ENCODE data around the gene MYO1D. TPM values are rescaled to one million over a fixed set of nuclear protein-coding genes. Genes with fewer than 3 reads are reported as not detected.

Gene MYO1D
- total RNA-seq, 1 experiment from 2014 or later = 40.8 TPM

DNA sequence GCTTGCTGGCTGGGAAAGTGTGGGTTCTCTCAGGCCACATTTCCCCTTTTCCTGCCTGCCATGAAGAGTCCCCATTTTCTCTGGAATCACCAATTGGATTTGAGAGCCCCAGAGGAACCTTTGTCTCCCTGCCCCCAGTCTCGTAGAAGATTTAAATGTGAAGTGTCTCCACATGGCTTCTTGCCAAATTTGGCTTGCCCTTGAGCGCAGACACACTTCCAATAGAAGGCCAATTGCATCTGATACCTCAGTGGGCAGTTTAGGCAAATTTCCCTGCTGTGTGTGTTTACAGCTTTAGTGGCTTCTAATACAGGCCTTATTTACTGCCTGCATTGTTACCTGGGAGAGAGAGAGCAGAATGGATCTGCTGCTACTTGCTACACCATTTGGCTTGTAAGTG is 360.5 kb downstream of the MYO1D start:
- H3K4me1 ChIP-seq (replicated peaks; ENCODE audit: insufficient read depth) = 0 out of 2 replicates have a peak, but pooled peaks cover 4% of the 10 kb centered on the region
- no peak overlapping the region for H2AFZ ChIP-seq
- intact Hi-C loops (cut with micrococcal nuclease; ENCODE audit: unreplicated experiment) = no loop called here
- no peaks in the 10 kb centered on the region for H4K20me1 ChIP-seq (ENCODE audit: insufficient read depth)
- H3K9me3 ChIP-seq (ENCODE audit: insufficient read depth, low read depth) = no peaks in the 10 kb centered on the region
- no peaks in the 10 kb centered on the region for H3K36me3 ChIP-seq (ENCODE audit: low read depth)
- H3K27ac ChIP-seq = no peak overlapping the region
- no peak for DNase-seq
- H3K4me3 ChIP-seq = no peak overlapping the region
- no peaks in the 10 kb centered on the region for H3K9me2 ChIP-seq (ENCODE audit: insufficient read depth)
- no peaks in the 10 kb centered on the region for H3K27me3 ChIP-seq (ENCODE audit: insufficient read depth, low read depth)
- no peak overlapping the region for H3K4me2 ChIP-seq
- ChIA-PET CTCF (no interaction called here), POLR2A (ENCODE audit: unreplicated experiment) (no interaction called here)
- BruUV-seq (replicated peaks) = no TSS peak
- no peaks in the 10 kb centered on the region for H3K79me2 ChIP-seq (ENCODE audit: low read depth)
- no peaks in the 10 kb centered on the region for H3F3A ChIP-seq (ENCODE audit: insufficient read depth, low read depth)
- TF ChIP-seq EZH2 (IDR thresholded peaks at IDR 0.05; ENCODE audit: low read depth) = no peak
- TF ChIP-seq, protein P1, sequence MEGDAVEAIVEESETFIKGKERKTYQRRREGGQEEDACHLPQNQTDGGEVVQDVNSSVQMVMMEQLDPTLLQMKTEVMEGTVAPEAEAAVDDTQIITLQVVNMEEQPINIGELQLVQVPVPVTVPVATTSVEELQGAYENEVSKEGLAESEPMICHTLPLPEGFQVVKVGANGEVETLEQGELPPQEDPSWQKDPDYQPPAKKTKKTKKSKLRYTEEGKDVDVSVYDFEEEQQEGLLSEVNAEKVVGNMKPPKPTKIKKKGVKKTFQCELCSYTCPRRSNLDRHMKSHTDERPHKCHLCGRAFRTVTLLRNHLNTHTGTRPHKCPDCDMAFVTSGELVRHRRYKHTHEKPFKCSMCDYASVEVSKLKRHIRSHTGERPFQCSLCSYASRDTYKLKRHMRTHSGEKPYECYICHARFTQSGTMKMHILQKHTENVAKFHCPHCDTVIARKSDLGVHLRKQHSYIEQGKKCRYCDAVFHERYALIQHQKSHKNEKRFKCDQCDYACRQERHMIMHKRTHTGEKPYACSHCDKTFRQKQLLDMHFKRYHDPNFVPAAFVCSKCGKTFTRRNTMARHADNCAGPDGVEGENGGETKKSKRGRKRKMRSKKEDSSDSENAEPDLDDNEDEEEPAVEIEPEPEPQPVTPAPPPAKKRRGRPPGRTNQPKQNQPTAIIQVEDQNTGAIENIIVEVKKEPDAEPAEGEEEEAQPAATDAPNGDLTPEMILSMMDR (conservative IDR thresholded peaks at IDR 0.05) = no peak

DNA sequence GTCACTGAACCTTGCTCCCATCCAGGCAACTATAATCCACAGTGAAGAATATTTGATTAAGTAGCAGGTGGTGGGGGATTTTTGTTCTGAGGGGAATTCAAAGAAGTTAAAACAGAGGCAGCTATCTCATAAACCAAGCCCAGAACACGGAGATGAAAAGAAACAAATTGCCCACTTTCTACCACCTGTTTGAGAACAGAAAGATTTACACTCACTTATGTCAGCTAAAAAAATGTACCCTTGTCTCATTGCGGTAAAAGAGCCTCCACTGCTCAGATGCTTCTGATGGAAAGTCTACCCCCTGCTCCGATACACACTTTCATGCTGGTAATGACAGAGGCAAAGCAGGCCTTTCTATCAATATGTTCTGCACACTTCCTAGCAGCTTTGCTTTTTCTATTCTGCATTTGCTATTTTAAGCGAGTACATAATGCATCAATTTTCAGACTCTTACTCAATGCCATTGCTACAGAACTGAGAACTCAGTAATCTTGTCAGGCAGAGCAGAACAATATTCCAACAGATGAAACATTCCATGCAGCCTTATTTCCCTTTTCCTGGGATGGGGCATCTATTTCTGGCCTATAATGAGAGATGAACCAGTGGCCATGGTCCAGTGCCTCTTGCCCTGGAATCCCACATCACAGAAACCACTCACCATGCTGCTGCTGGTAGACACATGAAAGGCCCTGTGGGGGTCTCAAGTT is 361.1 kb downstream of the MYO1D start:
- no peaks in the 10 kb centered on the region for H3K9me3 ChIP-seq (ENCODE audit: insufficient read depth, low read depth)
- no peaks in the 10 kb centered on the region for H3K9me2 ChIP-seq (ENCODE audit: insufficient read depth)
- no peaks in the 10 kb centered on the region for H3K27me3 ChIP-seq (ENCODE audit: insufficient read depth, low read depth)
- 0 out of 2 replicates have a peak, but pooled peaks cover 4% of the 10 kb centered on the region for H3K4me1 ChIP-seq (replicated peaks; ENCODE audit: insufficient read depth)
- intact Hi-C loops (cut with micrococcal nuclease; ENCODE audit: unreplicated experiment) = no loop called here
- no peaks in the 10 kb centered on the region for H3K36me3 ChIP-seq (ENCODE audit: low read depth)
- H2AFZ ChIP-seq = no peak overlapping the region
- ChIA-PET POLR2A (ENCODE audit: unreplicated experiment) (no interaction called here), CTCF (no interaction called here)
- no peaks in the 10 kb centered on the region for H3K79me2 ChIP-seq (ENCODE audit: low read depth)
- TF ChIP-seq, protein P1 (conservative IDR thresholded peaks at IDR 0.05) = no peak
- TF ChIP-seq EZH2 (IDR thresholded peaks at IDR 0.05; ENCODE audit: low read depth) = no peak
- no peak overlapping the region for H3K4me2 ChIP-seq
- no TSS peak for BruUV-seq (replicated peaks)
- no peaks in the 10 kb centered on the region for H3F3A ChIP-seq (ENCODE audit: insufficient read depth, low read depth)
- no peak overlapping the region for H3K27ac ChIP-seq
- no peak overlapping the region for H3K4me3 ChIP-seq
- H4K20me1 ChIP-seq (ENCODE audit: insufficient read depth) = no peaks in the 10 kb centered on the region
- DNase-seq = no peak

DNA sequence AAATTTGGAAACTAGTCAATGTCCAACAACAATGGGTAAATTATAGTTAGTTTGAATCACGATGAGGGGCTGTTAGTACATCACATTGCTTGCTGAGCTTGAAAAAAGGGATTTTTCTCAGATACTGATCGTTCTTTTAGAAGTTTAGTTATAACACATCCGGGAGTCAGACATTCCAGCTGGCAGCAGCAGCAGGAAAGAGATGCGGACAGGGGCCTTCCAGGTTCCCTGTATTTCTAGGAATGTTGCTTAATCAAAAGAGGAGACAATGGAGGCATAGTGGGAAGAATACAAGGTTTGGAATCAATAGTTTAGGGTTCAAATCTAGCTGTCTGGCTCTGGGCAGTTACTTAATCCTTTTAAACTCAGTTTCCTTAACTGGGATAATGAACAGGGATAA is 362.3 kb downstream of the MYO1D start:
- intact Hi-C loops (cut with micrococcal nuclease; ENCODE audit: unreplicated experiment) = no loop called here
- no peak overlapping the region for H3K27ac ChIP-seq
- no peaks in the 10 kb centered on the region for H4K20me1 ChIP-seq (ENCODE audit: insufficient read depth)
- no peak overlapping the region for H3K4me3 ChIP-seq
- no peaks in the 10 kb centered on the region for H3K36me3 ChIP-seq (ENCODE audit: low read depth)
- no peaks in the 10 kb centered on the region for H3K9me3 ChIP-seq (ENCODE audit: insufficient read depth, low read depth)
- H3K4me1 ChIP-seq (replicated peaks; ENCODE audit: insufficient read depth) = no peaks in the 10 kb centered on the region
- H3K27me3 ChIP-seq (ENCODE audit: insufficient read depth, low read depth) = no peaks in the 10 kb centered on the region
- no peaks in the 10 kb centered on the region for H3F3A ChIP-seq (ENCODE audit: insufficient read depth, low read depth)
- TF ChIP-seq, protein P1 (conservative IDR thresholded peaks at IDR 0.05) = no peak
- TF ChIP-seq EZH2 (IDR thresholded peaks at IDR 0.05; ENCODE audit: low read depth) = no peak
- H3K79me2 ChIP-seq (ENCODE audit: low read depth) = no peaks in the 10 kb centered on the region
- no peaks in the 10 kb centered on the region for H3K9me2 ChIP-seq (ENCODE audit: insufficient read depth)
- CTCF ChIA-PET = no interaction called here
- no TSS peak for BruUV-seq (replicated peaks)
- POLR2A ChIA-PET (ENCODE audit: unreplicated experiment) = no interaction called here
- H3K4me2 ChIP-seq = no peak overlapping the region
- DNase-seq = no peak
- H2AFZ ChIP-seq = no peak overlapping the region
